HepG2 (cell line): ENCODE results near the gene CD72. TPM values are rescaled to one million over a fixed set of nuclear protein-coding genes. Genes with fewer than 3 reads are reported as not detected.
A peak's percentile ranks its signal among the peaks of the same experiment; 100 is the strongest.

ENCODE experiments used
- BRCA1 ChIP-seq: sonication (generic); formaldehyde crosslinking; IDR thresholded peaks from 2 replicates; pipeline ENCODE4 v1.4.0; 2020; ENCODE audit warnings: missing genetic modification reagents
- ETV5 ChIP-seq: IDR thresholded peaks from 2 replicates; pipeline ENCODE4 v1.6.1; 2018; ENCODE audit warnings: missing biosample characterization, missing genetic modification reagents, inconsistent platforms, borderline replicate concordance
- ETV6 ChIP-seq: sonication (generic); formaldehyde crosslinking; conservative IDR thresholded peaks from 2 replicates; pipeline ENCODE4 v1.4.0; 2020; ENCODE audit warnings: missing genetic modification reagents
- GABPA ChIP-seq, 2 experiments: IDR thresholded peaks; 2 replicates each; pipeline ENCODE4 v1.6.1; 2011 to 2016; ENCODE audit warnings: low read depth in 2 of 2, low read length in 1 of 2, missing biosample characterization in 1 of 2, missing genetic modification characterization in 1 of 2
- GTF2F1 ChIP-seq: fragments of 150-350 bp; IDR thresholded peaks from 2 replicates; pipeline ENCODE4 v1.6.1; 2014; ENCODE audit warnings: low read length
- MED8 ChIP-seq: sonication (generic); formaldehyde crosslinking; IDR thresholded peaks from 2 replicates; pipeline ENCODE4 v1.8.1; 2023; ENCODE audit warnings: mild to moderate bottlenecking, missing genetic modification reagents; ENCODE audit not compliant: insufficient replicate concordance
- NR2F6 ChIP-seq, 2 experiments: IDR thresholded peaks; 2 replicates each; pipeline ENCODE4 v1.6.1; 2016; ENCODE audit warnings: antibody characterized with exemption in 1 of 2, mild to moderate bottlenecking in 1 of 2
- POLR2A ChIP-seq, 2 experiments: IDR thresholded peaks; 2 replicates each; pipeline ENCODE4 v1.6.1; 2011; ENCODE audit warnings: low read depth in 2 of 2, low read length in 2 of 2, mild to moderate bottlenecking in 1 of 2, moderate library complexity in 1 of 2; ENCODE audit not compliant: insufficient read depth in 1 of 2
- RAD21 ChIP-seq: fragments of 450-650 bp; formaldehyde crosslinking; IDR thresholded peaks from 2 replicates; pipeline ENCODE4 v1.5.0; 2020; ENCODE audit warnings: mild to moderate bottlenecking
- ZNF562 ChIP-seq: sonication (generic); formaldehyde crosslinking; IDR thresholded peaks from 2 replicates; pipeline ENCODE4 v1.8.0; 2022; ENCODE audit warnings: missing genetic modification reagents, borderline replicate concordance
- polyA plus RNA-seq, 8 experiments: library from polyadenylated mRNA; depleted of rRNA in 3 of 8; stranded (reverse) in 7 of 8; unstranded in 1 of 8; fragments of >200 nt; fragmentation: Illumina TruSeq in 4 of 8; extraction: Trizol in 4 of 8; gene quantifications; 2 replicates each; pipeline versions ENCODE4 v1.2.1 to v1.2.3, GENCODE V29; 2011 to 2016; ENCODE audit warnings: low read depth in 4 of 8, missing spikeins in 1 of 8, mixed read lengths in 1 of 8; ENCODE audit not compliant: insufficient read depth in 1 of 8
- total RNA-seq, 5 experiments: library from RNA; depleted of rRNA; stranded (reverse); fragments of >200 nt; fragmentation: Illumina TruSeq; extraction: Trizol; gene quantifications; 2 replicates each; pipeline ENCODE4 v1.2.3, GENCODE V29; 2016; ENCODE audit warnings: low read depth in 1 of 5
- TF ChIP-seq, protein P1 (sequence below): sonication (generic); formaldehyde crosslinking; IDR thresholded peaks from 2 replicates; pipeline ENCODE4 v1.5.0; 2020; ENCODE audit warnings: mild to moderate bottlenecking, missing genetic modification reagents, moderate library complexity
- TF ChIP-seq, protein P2 (sequence below): sonication (generic); formaldehyde crosslinking; IDR thresholded peaks from 2 replicates; pipeline ENCODE4 v1.5.0; 2020; ENCODE audit warnings: mild to moderate bottlenecking, missing genetic modification reagents
- TF ChIP-seq, protein P3 (sequence below): sonication (generic); formaldehyde crosslinking; IDR thresholded peaks from 2 replicates; pipeline ENCODE4 v1.4.0; 2020; ENCODE audit warnings: missing genetic modification reagents; ENCODE audit errors: not compliant biosample characterization
- TF ChIP-seq, protein P4 (sequence below): sonication (generic); formaldehyde crosslinking; IDR thresholded peaks from 2 replicates; pipeline ENCODE4 v1.8.1; 2023; ENCODE audit warnings: mild to moderate bottlenecking, moderate library complexity, missing genetic modification reagents
- TF ChIP-seq, protein P5 (sequence below), 2 experiments: IDR thresholded peaks; 2 replicates each; pipeline ENCODE4 v1.6.1; 2011 to 2012; ENCODE audit warnings: low read length in 2 of 2, borderline replicate concordance in 1 of 2, low read depth in 1 of 2, mild to moderate bottlenecking in 1 of 2, moderate library complexity in 1 of 2
- TF ChIP-seq, protein P6 (sequence below): sonication (generic); formaldehyde crosslinking; IDR thresholded peaks from 2 replicates; pipeline ENCODE4 v1.8.0; 2022; ENCODE audit warnings: mild to moderate bottlenecking, missing genetic modification reagents

CD72 gene
- total and polyA plus RNA-seq, 2 of the 13 experiments (the other 11 are each of a cell fraction or from before 2014, with no cell fraction given), result 0.18 to 1.1 TPM

DNA sequence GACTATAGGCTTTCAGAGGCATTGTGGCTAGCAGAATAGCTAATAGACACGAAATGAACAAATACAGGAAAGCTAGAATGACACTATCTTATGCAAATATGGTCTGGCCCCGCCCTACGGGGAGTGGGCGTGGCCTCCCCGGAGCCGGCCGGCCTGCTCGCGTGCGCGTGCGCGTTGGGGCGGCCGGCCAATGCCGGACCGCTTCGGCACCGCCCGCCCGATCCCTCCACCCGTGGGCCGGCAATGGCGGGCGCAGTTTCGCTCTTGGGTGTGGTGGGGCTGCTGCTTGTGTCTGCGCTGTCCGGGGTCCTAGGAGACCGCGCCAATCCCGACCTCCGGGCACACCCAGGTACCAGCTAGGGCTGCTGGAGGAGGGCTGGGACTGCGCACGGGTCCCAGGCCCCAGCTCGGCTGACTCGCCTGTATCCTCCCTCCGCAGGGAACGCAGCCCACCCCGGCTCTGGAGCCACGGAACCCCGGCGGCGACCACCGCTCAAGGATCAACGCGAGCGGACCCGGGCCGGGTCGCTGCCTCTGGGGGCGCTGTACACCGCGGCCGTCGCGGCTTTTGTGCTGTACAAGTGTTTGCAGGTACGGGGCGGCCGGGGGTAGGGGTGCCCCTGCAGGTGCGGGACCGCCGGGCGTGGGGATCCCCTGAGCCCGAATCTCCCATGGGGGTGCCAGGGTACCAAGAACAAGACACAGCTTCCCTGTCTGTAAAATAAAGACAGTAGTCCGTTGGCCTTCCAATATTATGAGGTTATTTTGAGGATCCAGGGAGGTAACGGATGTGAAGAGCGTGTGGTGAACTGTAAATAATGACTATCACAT lies 40.1 kb upstream of the CD72 start, which contains the start of gene CCDC107 (continued):
- TF ChIP-seq, protein P1, sequence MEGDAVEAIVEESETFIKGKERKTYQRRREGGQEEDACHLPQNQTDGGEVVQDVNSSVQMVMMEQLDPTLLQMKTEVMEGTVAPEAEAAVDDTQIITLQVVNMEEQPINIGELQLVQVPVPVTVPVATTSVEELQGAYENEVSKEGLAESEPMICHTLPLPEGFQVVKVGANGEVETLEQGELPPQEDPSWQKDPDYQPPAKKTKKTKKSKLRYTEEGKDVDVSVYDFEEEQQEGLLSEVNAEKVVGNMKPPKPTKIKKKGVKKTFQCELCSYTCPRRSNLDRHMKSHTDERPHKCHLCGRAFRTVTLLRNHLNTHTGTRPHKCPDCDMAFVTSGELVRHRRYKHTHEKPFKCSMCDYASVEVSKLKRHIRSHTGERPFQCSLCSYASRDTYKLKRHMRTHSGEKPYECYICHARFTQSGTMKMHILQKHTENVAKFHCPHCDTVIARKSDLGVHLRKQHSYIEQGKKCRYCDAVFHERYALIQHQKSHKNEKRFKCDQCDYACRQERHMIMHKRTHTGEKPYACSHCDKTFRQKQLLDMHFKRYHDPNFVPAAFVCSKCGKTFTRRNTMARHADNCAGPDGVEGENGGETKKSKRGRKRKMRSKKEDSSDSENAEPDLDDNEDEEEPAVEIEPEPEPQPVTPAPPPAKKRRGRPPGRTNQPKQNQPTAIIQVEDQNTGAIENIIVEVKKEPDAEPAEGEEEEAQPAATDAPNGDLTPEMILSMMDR, result peak; percentile 92
- peak; percentile 22; the same call in 1 of the 2 replicates for TF ChIP-seq ETV5 (CRISPR knock-in tag)
- TF ChIP-seq, protein P2, sequence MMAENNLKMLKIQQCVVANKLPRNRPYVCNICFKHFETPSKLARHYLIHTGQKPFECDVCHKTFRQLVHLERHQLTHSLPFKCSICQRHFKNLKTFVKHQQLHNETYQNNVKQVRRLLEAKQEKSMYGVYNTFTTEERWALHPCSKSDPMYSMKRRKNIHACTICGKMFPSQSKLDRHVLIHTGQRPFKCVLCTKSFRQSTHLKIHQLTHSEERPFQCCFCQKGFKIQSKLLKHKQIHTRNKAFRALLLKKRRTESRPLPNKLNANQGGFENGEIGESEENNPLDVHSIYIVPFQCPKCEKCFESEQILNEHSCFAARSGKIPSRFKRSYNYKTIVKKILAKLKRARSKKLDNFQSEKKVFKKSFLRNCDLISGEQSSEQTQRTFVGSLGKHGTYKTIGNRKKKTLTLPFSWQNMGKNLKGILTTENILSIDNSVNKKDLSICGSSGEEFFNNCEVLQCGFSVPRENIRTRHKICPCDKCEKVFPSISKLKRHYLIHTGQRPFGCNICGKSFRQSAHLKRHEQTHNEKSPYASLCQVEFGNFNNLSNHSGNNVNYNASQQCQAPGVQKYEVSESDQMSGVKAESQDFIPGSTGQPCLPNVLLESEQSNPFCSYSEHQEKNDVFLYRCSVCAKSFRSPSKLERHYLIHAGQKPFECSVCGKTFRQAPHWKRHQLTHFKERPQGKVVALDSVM (CRISPR knock-in tag), result 0 out of 2 replicates have a peak, but pooled peaks have one; percentile 44
- TF ChIP-seq POLR2A (IDR thresholded peaks at IDR 0.05; ENCODE audit: insufficient read depth in 1 of 2, low read depth in 2 of 2, low read length in 2 of 2), result peak in 1 of 2 experiments; percentile 84; a peak in 2 of 4 replicates
- TF ChIP-seq ETV6, result no peak
- TF ChIP-seq, protein P3, sequence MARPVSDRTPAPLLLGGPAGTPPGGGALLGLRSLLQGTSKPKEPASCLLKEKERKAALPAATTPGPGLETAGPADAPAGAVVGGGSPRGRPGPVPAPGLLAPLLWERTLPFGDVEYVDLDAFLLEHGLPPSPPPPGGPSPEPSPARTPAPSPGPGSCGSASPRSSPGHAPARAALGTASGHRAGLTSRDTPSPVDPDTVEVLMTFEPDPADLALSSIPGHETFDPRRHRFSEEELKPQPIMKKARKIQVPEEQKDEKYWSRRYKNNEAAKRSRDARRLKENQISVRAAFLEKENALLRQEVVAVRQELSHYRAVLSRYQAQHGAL, result no peak
- TF ChIP-seq ZNF562, result no peak
- TF ChIP-seq MED8, result peak; percentile 80
- TF ChIP-seq BRCA1 (CRISPR knock-in tag), result no peak
- peak; percentile 86 for TF ChIP-seq RAD21
- no peak for TF ChIP-seq NR2F6 (IDR thresholded peaks at IDR 0.05)
- peak; percentile 50; the same call in 1 of the 2 replicates for TF ChIP-seq NR2F6 (CRISPR knock-in tag; IDR thresholded peaks at IDR 0.05)
- TF ChIP-seq GTF2F1, result no peak
- TF ChIP-seq, protein P4, sequence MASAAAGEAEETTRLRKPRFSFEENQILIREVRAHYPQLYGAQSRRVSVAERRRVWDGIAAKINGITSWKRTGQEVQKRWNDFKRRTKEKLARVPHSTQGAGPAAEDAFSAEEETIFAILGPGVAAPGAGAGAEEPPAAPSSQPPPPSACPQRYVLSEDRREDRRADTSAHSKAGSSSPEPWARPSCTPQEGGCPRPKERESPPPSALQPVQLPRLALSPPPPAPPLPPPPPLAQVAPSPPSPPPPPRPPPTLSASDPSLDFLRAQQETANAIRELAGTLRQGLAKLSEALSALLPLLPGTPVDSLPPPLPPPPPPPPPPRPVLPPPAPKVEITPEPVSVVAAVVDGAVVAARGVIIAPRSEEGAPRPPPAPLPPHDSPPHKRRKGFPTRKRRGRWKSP, result no peak
- TF ChIP-seq, protein P5, sequence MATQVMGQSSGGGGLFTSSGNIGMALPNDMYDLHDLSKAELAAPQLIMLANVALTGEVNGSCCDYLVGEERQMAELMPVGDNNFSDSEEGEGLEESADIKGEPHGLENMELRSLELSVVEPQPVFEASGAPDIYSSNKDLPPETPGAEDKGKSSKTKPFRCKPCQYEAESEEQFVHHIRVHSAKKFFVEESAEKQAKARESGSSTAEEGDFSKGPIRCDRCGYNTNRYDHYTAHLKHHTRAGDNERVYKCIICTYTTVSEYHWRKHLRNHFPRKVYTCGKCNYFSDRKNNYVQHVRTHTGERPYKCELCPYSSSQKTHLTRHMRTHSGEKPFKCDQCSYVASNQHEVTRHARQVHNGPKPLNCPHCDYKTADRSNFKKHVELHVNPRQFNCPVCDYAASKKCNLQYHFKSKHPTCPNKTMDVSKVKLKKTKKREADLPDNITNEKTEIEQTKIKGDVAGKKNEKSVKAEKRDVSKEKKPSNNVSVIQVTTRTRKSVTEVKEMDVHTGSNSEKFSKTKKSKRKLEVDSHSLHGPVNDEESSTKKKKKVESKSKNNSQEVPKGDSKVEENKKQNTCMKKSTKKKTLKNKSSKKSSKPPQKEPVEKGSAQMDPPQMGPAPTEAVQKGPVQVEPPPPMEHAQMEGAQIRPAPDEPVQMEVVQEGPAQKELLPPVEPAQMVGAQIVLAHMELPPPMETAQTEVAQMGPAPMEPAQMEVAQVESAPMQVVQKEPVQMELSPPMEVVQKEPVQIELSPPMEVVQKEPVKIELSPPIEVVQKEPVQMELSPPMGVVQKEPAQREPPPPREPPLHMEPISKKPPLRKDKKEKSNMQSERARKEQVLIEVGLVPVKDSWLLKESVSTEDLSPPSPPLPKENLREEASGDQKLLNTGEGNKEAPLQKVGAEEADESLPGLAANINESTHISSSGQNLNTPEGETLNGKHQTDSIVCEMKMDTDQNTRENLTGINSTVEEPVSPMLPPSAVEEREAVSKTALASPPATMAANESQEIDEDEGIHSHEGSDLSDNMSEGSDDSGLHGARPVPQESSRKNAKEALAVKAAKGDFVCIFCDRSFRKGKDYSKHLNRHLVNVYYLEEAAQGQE (IDR thresholded peaks at IDR 0.05; ENCODE audit: borderline replicate concordance in 1 of 2, low read depth in 1 of 2, low read length in 2 of 2), result peak in 1 of 2 experiments; percentile 69; a peak in 1 of 4 replicates
- TF ChIP-seq, protein P6, sequence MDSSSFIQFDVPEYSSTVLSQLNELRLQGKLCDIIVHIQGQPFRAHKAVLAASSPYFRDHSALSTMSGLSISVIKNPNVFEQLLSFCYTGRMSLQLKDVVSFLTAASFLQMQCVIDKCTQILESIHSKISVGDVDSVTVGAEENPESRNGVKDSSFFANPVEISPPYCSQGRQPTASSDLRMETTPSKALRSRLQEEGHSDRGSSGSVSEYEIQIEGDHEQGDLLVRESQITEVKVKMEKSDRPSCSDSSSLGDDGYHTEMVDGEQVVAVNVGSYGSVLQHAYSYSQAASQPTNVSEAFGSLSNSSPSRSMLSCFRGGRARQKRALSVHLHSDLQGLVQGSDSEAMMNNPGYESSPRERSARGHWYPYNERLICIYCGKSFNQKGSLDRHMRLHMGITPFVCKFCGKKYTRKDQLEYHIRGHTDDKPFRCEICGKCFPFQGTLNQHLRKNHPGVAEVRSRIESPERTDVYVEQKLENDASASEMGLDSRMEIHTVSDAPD, result no peak; the same call in 1 of the 2 replicates
- no peak for TF ChIP-seq GABPA (IDR thresholded peaks at IDR 0.05; ENCODE audit: low read depth, low read length)
- TF ChIP-seq GABPA (CRISPR knock-in tag; IDR thresholded peaks at IDR 0.05; ENCODE audit: low read depth), result 0 out of 2 replicates have a peak, but pooled peaks have one; percentile 10
